Stomach (tissue), 4 donors: ENCODE measurements around the gene CFAP97D1.

ENCODE experiments used
- CTCF ChIP-seq, 7 experiments: fragments of 450-650 bp in 4 of 7; fragments of 200-600 bp in 3 of 7; sonication (generic) in 3 of 7; IDR thresholded peaks; one replicate each; pipeline ENCODE4 v1.5.1; 2016 to 2019; ENCODE audit warnings: antibody characterized with exemption in 7 of 7, control low read depth in 2 of 7, mild to moderate bottlenecking in 1 of 7
- EP300 ChIP-seq: sonication (generic); formaldehyde crosslinking; IDR thresholded peaks from one replicate; pipeline ENCODE4 v1.6.1; 2017; ENCODE audit warnings: antibody characterized with exemption
- POLR2A ChIP-seq, 4 donors: fragments of 450-650 bp; IDR thresholded peaks; one replicate each; pipeline ENCODE4 v1.6.1; 2016; ENCODE audit warnings: antibody characterized with exemption in 4 of 4, control low read depth in 2 of 4, mild to moderate bottlenecking in 1 of 4, moderate library complexity in 1 of 4

GRCh38 chr17:43803758-43804157 lies 23.5 kb downstream of the CFAP97D1 start:
- TF ChIP-seq POLR2A (IDR thresholded peaks at IDR 0.05) (no peak), CTCF (IDR thresholded peaks at IDR 0.05) (no peak), EP300 (no peak)
